Measurements from ENCODE around the gene DPP3.

Gene DPP3

GRCh38 chr11:66556086-66556485, 75.9 kb downstream of the DPP3 start:
- H3K4me3 ChIP-seq (ENCODE audit: control insufficient read depth, low read depth, low read length) = no peak overlapping the region
- no peak for DNase-seq (ENCODE audit: low read depth)
- no peak for TF ChIP-seq CTCF (conservative IDR thresholded peaks at IDR 0.05; ENCODE audit: control insufficient read depth, insufficient read depth, low read depth, low read length)

- no peak for DNase-seq (ENCODE audit: low read depth)
- no peak overlapping the region for H3K4me3 ChIP-seq (ENCODE audit: control insufficient read depth, low read depth, low read length)
- TF ChIP-seq CTCF (conservative IDR thresholded peaks at IDR 0.05; ENCODE audit: control insufficient read depth, insufficient read depth, low read depth, low read length) = no peak
These were observed 77.6 kb downstream of the DPP3 start for GRCh38 chr11:66557733-66558326.

Measured in fibroblast of mammary gland (primary cell).